ENCODE measurements around the gene OLAH.
"Not testable (repeated sequence)": the region's sequence is repeated elsewhere in the genome, so short reads cannot be mapped to it uniquely, and the experiment has no call there.

Gene OLAH

GRCh38 chr10:15043674-15044073, at the start of gene OLAH:
Gene OLAH (plus strand): TSS chr10:15043943. CDS start chr10:15047289, 3,346 bp downstream.
- no peak for DNase-seq

GRCh38 chr10:14995964-14996565, 47.7 kb upstream of the OLAH start:
- no peak for DNase-seq

- DNase-seq = not testable (repeated sequence)
Observed at GRCh38 chr10:15013530-15013929, 30.2 kb upstream of the OLAH start.

GRCh38 chr10:15015451-15015850, 28.3 kb upstream of the OLAH start:
- no peak for DNase-seq

GRCh38 chr10:15020966-15021365, 22.8 kb upstream of the OLAH start:
- DNase-seq = not testable (repeated sequence)

GRCh38 chr10:15023079-15023478, 20.7 kb upstream of the OLAH start:
- DNase-seq = not testable (repeated sequence)

GRCh38 chr10:15024017-15025004, 19.4 kb upstream of the OLAH start:
- DNase-seq = not testable (repeated sequence)

- not testable (repeated sequence) for DNase-seq
Observed at GRCh38 chr10:15025040-15025439, 18.7 kb upstream of the OLAH start.

GRCh38 chr10:15027741-15028140, 16.0 kb upstream of the OLAH start:
- DNase-seq = no peak

GRCh38 chr10:15035385-15036301, 8.1 kb upstream of the OLAH start:
- no peak for DNase-seq

GRCh38 chr10:15037691-15038090, 6.1 kb upstream of the OLAH start:
- no peak for DNase-seq

GRCh38 chr10:15038416-15038815, 5.3 kb upstream of the OLAH start:
- DNase-seq = no peak

- DNase-seq = no peak
Observed at GRCh38 chr10:15045380-15045779, 1.6 kb downstream of the OLAH start.

- no peak for DNase-seq
Observed at GRCh38 chr10:15046626-15047025, 2.9 kb downstream of the OLAH start.

GRCh38 chr10:15049533-15049932, 5.8 kb downstream of the OLAH start:
- DNase-seq = no peak

GRCh38 chr10:15052121-15052520, 8.4 kb downstream of the OLAH start:
- no peak for DNase-seq

- DNase-seq = no peak
Observed at GRCh38 chr10:15053061-15053460, 9.3 kb downstream of the OLAH start.

GRCh38 chr10:15058689-15059088, 14.9 kb downstream of the OLAH start:
- DNase-seq = no peak

- DNase-seq = no peak
Observed at GRCh38 chr10:15059914-15060313, 16.2 kb downstream of the OLAH start.

GRCh38 chr10:15060638-15061037, 16.9 kb downstream of the OLAH start:
- DNase-seq = no peak

- DNase-seq = no peak
Observed at GRCh38 chr10:15067154-15067553, 23.4 kb downstream of the OLAH start.

GRCh38 chr10:15068802-15069201, 25.1 kb downstream of the OLAH start:
- no peak for DNase-seq

- DNase-seq = no peak
Observed at GRCh38 chr10:15069230-15069629, 25.5 kb downstream of the OLAH start.
